ENCODE data around the gene ABCA9. TPM values are rescaled to one million over a fixed set of nuclear protein-coding genes. Genes with fewer than 3 reads are reported as not detected.
A peak's percentile ranks its signal among the peaks of the same experiment; 100 is the strongest.

The ABCA9 gene
- total and polyA plus RNA-seq, 9 of the 15 experiments (the other 6 are each of a cell fraction or from before 2014, with no cell fraction given): 0.04 TPM; not detected in 8

GRCh38 chr17:69047368-69048263 lies 13.1 kb downstream of the ABCA9 start (continued):
- peak; percentile 91 for TF ChIP-seq TAF9B (IDR thresholded peaks at IDR 0.05; ENCODE audit: partially characterized antibody)
- TF ChIP-seq HDAC3 (IDR thresholded peaks at IDR 0.05; ENCODE audit: borderline replicate concordance, partially characterized antibody): peak; percentile 95
- TF ChIP-seq KAT2B (IDR thresholded peaks at IDR 0.05; ENCODE audit: low read depth, low read length): no peak
- TF ChIP-seq AFF1 (IDR thresholded peaks at IDR 0.05; ENCODE audit: low read depth in 1 of 2, partially characterized antibody in 2 of 2): peak in 1 of 2 experiments; percentile 81
- TF ChIP-seq UBTF (IDR thresholded peaks at IDR 0.05; ENCODE audit: borderline replicate concordance in 1 of 2, low read depth in 2 of 2, low read length in 2 of 2): no peak
- peak in 1 of 2 experiments; percentile 34; a peak in 2 of 4 replicates for TF ChIP-seq RAD21 (CRISPR knock-in tag; conservative IDR thresholded peaks at IDR 0.05 in 1 of 2, IDR thresholded peaks at IDR 0.05 in 1 of 2)
- peak; percentile 95 for TF ChIP-seq CC2D1A (IDR thresholded peaks at IDR 0.05)
- peak; percentile 74; the same call in 1 of the 2 replicates for TF ChIP-seq MXI1 (IDR thresholded peaks at IDR 0.05; ENCODE audit: low read depth, low read length)
- peak; percentile 96 for TF ChIP-seq RNF2 (IDR thresholded peaks at IDR 0.05)
- TF ChIP-seq ZNF583 (CRISPR knock-in tag; IDR thresholded peaks at IDR 0.05): no peak
- TF ChIP-seq GTF3C2 (IDR thresholded peaks at IDR 0.05; ENCODE audit: borderline replicate concordance, extremely low read depth, insufficient read length): no peak
- TF ChIP-seq U2AF1 (optimal IDR thresholded peaks at IDR 0.05; ENCODE audit: low read depth, low read length): no peak
- no peak for TF ChIP-seq ZNF280B (CRISPR knock-in tag; IDR thresholded peaks at IDR 0.05)
- TF ChIP-seq STAT5A (IDR thresholded peaks at IDR 0.05; ENCODE audit: borderline replicate concordance, low read length): peak; percentile 92
